ENCODE data around the gene CETN1. TPM values are rescaled to one million over a fixed set of nuclear protein-coding genes. Genes with fewer than 3 reads are reported as not detected.

CETN1 gene
- total and polyA plus RNA-seq, 4 experiments from 2014 or later, result not detected

- Mint-ChIP-seq H3K4me1 (no peaks in the 10 kb centered on the region), H3K27ac (no peak overlapping the region), H3K36me3 (no peaks in the 10 kb centered on the region), H3K9me3 (no peaks in the 10 kb centered on the region), H3K4me3 (no peak overlapping the region), H3K27me3 (peaks cover 3 to 9% of the 10 kb centered on the region in 2 donors)
- intact Hi-C loops (cut with micrococcal nuclease), result loop anchor here (10.0 kb wide), 1 partner anchor 350 kb away; the partner anchor contains the start of gene THOC1
- POLR2A ChIA-PET (ENCODE audit: partially characterized antibody), result no interaction called here
- H3K4me3 ChIP-seq (ENCODE audit: low read length in 2 of 2), result no peak overlapping the region
- H3K36me3 ChIP-seq (ENCODE audit: insufficient read depth, low read length), result no peaks in the 10 kb centered on the region
- no peaks in the 10 kb centered on the region for H3K4me1 ChIP-seq (ENCODE audit: insufficient read depth, low read length)
- no peak overlapping the region for H3K27ac ChIP-seq (ENCODE audit: low read depth, low read length)
- no peaks in the 10 kb centered on the region for H3K27me3 ChIP-seq (ENCODE audit: insufficient read depth, low read length)
- CTCF ChIA-PET (ENCODE audit: partially characterized antibody), result interaction anchor here (1.0 to 1.9 kb wide), 5 partner anchors 10 to 226 kb away, joined by 3 to 8 read pairs (median 5); no protein-coding TSS in a partner anchor
- no peak for DNase-seq
- no peaks in the 10 kb centered on the region for H3K9me3 ChIP-seq (ENCODE audit: control insufficient read depth in 1 of 2, low read length in 2 of 2)
Observed at GRCh38 chr18:615092-615521, 34.9 kb downstream of the CETN1 start.

GRCh38 chr18:615773-616172 lies 35.6 kb downstream of the CETN1 start:
- H3K4me3 ChIP-seq (ENCODE audit: low read length in 2 of 2), result no peak overlapping the region
- no peaks in the 10 kb centered on the region for H3K27me3 ChIP-seq (ENCODE audit: insufficient read depth, low read length)
- Mint-ChIP-seq H3K27ac (no peak overlapping the region), H3K27me3 (peaks cover 3 to 5% of the 10 kb centered on the region in 2 donors), H3K9me3 (no peaks in the 10 kb centered on the region), H3K4me1 (no peaks in the 10 kb centered on the region), H3K36me3 (no peaks in the 10 kb centered on the region), H3K4me3 (no peak overlapping the region)
- no peaks in the 10 kb centered on the region for H3K9me3 ChIP-seq (ENCODE audit: control insufficient read depth in 1 of 2, low read length in 2 of 2)
- ChIA-PET CTCF (ENCODE audit: partially characterized antibody) (interaction anchor here (0.5 to 1.9 kb wide), 4 partner anchors 9 to 223 kb away, joined by 3 to 7 read pairs (median 4); no protein-coding TSS in a partner anchor), POLR2A (ENCODE audit: partially characterized antibody) (no interaction called here)
- intact Hi-C loops (cut with micrococcal nuclease), result loop anchor here (10.0 kb wide), 1 partner anchor 351 kb away; the partner anchor contains the start of gene THOC1
- no peaks in the 10 kb centered on the region for H3K36me3 ChIP-seq (ENCODE audit: insufficient read depth, low read length)
- no peaks in the 10 kb centered on the region for H3K4me1 ChIP-seq (ENCODE audit: insufficient read depth, low read length)
- no peak overlapping the region for H3K27ac ChIP-seq (ENCODE audit: low read depth, low read length)
- DNase-seq, result no peak

DNA sequence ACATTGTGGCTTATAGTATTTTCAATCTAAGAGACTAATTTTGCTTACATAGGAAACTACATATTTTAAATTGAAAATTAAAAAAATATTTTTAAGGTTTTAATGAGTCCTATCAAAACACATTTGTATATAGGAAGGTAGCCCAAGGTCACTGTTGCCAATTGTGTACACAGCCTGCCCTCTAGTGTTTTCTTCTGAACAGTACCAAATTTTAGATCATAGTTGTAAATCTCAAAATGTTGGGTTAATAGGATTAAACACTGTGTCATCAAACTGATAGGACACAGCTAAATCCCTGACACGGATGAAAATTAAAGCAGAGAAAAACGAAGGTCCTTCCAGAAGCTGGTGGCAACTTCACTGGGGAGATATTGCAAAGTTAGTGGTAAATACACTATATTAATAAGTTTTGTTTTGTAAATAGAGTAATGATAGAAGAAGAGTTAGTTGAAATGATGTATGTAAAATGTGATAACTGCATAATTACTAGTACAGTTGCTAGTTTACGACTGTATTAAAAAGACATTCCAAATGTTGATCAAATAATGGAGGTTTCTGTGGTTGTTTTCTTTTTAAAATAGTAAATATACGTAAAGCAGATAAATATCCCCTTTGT lies 36.3 kb downstream of the CETN1 start:
- H3K27me3 ChIP-seq (ENCODE audit: insufficient read depth, low read length), result no peaks in the 10 kb centered on the region
- ChIA-PET POLR2A (ENCODE audit: partially characterized antibody) (no interaction called here), CTCF (ENCODE audit: partially characterized antibody) (interaction anchor here (0.5 to 1.9 kb wide), 2 partner anchors 8 to 163 kb away, joined by 3 to 7 read pairs; no protein-coding TSS in a partner anchor)
- no peak overlapping the region for H3K27ac ChIP-seq (ENCODE audit: low read depth, low read length)
- H3K36me3 ChIP-seq (ENCODE audit: insufficient read depth, low read length), result no peaks in the 10 kb centered on the region
- intact Hi-C loops (cut with micrococcal nuclease), result loop anchor here (10.0 kb wide), 1 partner anchor 352 kb away; the partner anchor contains the start of gene THOC1
- H3K27me3 Mint-ChIP-seq, result peaks cover 3 to 5% of the 10 kb centered on the region in 2 donors
- H3K36me3 Mint-ChIP-seq, result no peaks in the 10 kb centered on the region
- H3K4me3 ChIP-seq (ENCODE audit: low read length in 2 of 2), result no peak overlapping the region
- no peaks in the 10 kb centered on the region for H3K9me3 ChIP-seq (ENCODE audit: control insufficient read depth in 1 of 2, low read length in 2 of 2)
- H3K4me1 ChIP-seq (ENCODE audit: insufficient read depth, low read length), result no peaks in the 10 kb centered on the region
- peak in 4 of 5 donors; percentile 19 to 28 (median 25) for DNase-seq
- H3K27ac Mint-ChIP-seq, result no peak overlapping the region
- H3K4me3 Mint-ChIP-seq, result no peak overlapping the region
- no peaks in the 10 kb centered on the region for H3K9me3 Mint-ChIP-seq
- H3K4me1 Mint-ChIP-seq, result no peaks in the 10 kb centered on the region

DNA sequence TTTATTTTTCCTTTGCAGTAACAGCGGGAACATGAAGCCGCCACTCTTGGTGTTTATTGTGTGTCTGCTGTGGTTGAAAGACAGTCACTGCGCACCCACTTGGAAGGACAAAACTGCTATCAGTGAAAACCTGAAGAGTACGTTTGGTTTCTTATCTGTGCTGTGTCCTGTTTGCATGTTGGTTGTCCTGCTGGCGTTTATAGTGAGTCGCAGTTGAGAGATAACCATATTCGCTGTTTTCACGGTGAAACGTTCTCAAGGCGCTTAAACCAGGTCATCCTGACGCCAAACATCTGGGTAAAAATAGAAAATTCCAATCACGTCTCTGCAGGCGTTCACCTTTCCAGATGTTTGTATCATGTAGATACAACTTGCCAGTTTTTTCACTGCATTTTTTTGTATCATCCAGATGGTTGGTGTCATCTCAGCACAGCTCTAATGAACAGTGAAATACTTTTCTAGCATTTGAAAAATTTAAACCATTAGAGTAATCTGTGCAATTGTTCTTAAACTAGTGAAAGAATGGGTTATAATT lies 37.9 kb downstream of the CETN1 start:
- no peaks in the 10 kb centered on the region for H3K4me1 Mint-ChIP-seq
- Histone ChIP-seq H3K27me3 (ENCODE audit: insufficient read depth, low read length) (no peaks in the 10 kb centered on the region), H3K27ac (ENCODE audit: low read depth, low read length) (no peak overlapping the region), H3K36me3 (ENCODE audit: insufficient read depth, low read length) (no peaks in the 10 kb centered on the region), H3K4me1 (ENCODE audit: insufficient read depth, low read length) (no peaks in the 10 kb centered on the region), H3K4me3 (ENCODE audit: low read length in 2 of 2) (no peak overlapping the region), H3K9me3 (ENCODE audit: control insufficient read depth in 1 of 2, low read length in 2 of 2) (no peaks in the 10 kb centered on the region)
- DNase-seq, result no peak
- H3K27me3 Mint-ChIP-seq, result peaks cover 3 to 10% of the 10 kb centered on the region in 2 donors
- no peak overlapping the region for H3K4me3 Mint-ChIP-seq
- POLR2A ChIA-PET (ENCODE audit: partially characterized antibody), result no interaction called here
- no peaks in the 10 kb centered on the region for H3K36me3 Mint-ChIP-seq
- no peak overlapping the region for H3K27ac Mint-ChIP-seq
- CTCF ChIA-PET (ENCODE audit: partially characterized antibody), result interaction anchor here (1.7 to 1.8 kb wide), 2 partner anchors 9 to 221 kb away, joined by 3 to 8 read pairs; no protein-coding TSS in a partner anchor
- no peaks in the 10 kb centered on the region for H3K9me3 Mint-ChIP-seq
- intact Hi-C loops (cut with micrococcal nuclease), result loop anchor here (10.0 kb wide), 1 partner anchor 353 kb away; the partner anchor contains the start of gene THOC1

DNA sequence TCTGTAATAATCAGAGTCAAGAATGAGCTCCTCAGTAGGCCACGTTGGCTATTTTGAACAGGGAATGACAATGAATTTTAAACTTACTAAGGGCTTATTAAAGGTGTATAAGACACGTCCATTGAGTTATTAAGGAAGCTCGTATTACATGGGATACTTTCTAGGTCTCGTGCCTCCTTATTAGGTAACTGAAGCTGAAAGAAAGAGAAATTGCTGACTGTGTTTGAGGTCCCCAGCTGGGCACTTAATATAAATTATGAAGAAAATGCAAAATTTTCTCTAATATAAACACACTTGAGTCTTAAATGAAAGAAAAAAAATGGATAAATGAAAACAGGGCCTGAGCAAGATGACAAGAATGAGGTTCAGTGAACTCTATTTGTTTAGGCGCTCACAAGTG lies 38.4 kb downstream of the CETN1 start:
- no peak overlapping the region for H3K27ac ChIP-seq (ENCODE audit: low read depth, low read length)
- no peaks in the 10 kb centered on the region for H3K4me1 ChIP-seq (ENCODE audit: insufficient read depth, low read length)
- no peaks in the 10 kb centered on the region for H3K36me3 ChIP-seq (ENCODE audit: insufficient read depth, low read length)
- Mint-ChIP-seq H3K36me3 (no peaks in the 10 kb centered on the region), H3K4me1 (no peaks in the 10 kb centered on the region), H3K4me3 (no peak overlapping the region), H3K9me3 (no peaks in the 10 kb centered on the region), H3K27me3 (peaks cover 3 to 11% of the 10 kb centered on the region in 2 donors), H3K27ac (no peak overlapping the region)
- H3K4me3 ChIP-seq (ENCODE audit: low read length in 2 of 2), result no peak overlapping the region
- DNase-seq, result no peak
- H3K27me3 ChIP-seq (ENCODE audit: insufficient read depth, low read length), result no peaks in the 10 kb centered on the region
- intact Hi-C loops (cut with micrococcal nuclease), result loop anchor here (10.0 kb wide), 1 partner anchor 354 kb away; the partner anchor contains the start of gene THOC1
- POLR2A ChIA-PET (ENCODE audit: partially characterized antibody), result no interaction called here
- H3K9me3 ChIP-seq (ENCODE audit: control insufficient read depth in 1 of 2, low read length in 2 of 2), result no peaks in the 10 kb centered on the region
- CTCF ChIA-PET (ENCODE audit: partially characterized antibody), result interaction anchor here (1.7 to 1.8 kb wide), 2 partner anchors 8 to 221 kb away, joined by 3 to 8 read pairs; no protein-coding TSS in a partner anchor

DNA sequence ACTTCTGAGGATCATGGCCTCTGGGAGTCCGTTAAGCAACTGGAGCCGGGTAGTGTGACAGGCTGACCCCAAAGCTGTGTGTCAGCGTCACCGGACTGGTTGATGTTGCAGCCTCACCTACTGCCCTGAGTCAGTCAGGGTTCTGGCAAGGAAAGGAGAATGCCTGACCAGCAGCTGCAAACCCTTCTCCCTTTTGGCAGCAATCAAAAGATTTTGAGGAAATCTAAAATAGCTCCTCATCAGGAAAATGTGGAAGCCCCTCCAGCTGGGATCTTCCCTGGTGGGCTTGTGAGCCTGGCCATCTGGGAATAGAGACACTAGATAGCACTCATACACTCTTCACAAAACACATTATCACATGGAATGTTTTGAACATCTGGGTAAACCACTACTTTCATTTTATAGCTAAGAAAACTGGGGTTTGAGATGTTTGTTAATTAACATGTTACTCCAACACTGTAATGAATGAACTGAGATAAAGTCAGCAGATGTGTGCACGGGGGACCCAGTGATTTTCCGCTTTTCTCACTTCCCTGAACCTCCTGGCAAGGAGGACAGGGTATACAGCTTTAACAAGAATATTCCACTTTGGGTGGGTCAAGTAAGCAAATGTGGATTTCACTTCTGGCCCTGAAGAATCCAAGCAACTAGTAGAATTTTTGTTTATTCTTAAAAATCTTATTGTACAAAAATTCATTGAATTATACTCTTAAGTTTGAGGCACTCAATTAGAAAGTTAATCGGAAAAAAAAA lies 41.3 kb downstream of the CETN1 start:
- ChIA-PET CTCF (ENCODE audit: partially characterized antibody) (interaction anchor here (1.1 to 7.3 kb wide), 3 partner anchors 14 to 218 kb away, joined by 4 to 63 read pairs (median 4); no protein-coding TSS in a partner anchor), POLR2A (ENCODE audit: partially characterized antibody) (no interaction called here)
- H3K36me3 Mint-ChIP-seq, result no peaks in the 10 kb centered on the region
- no peak overlapping the region for H3K27ac Mint-ChIP-seq
- no peaks in the 10 kb centered on the region for H3K4me1 ChIP-seq (ENCODE audit: insufficient read depth, low read length)
- H3K27me3 ChIP-seq (ENCODE audit: insufficient read depth, low read length), result no peaks in the 10 kb centered on the region
- intact Hi-C loops (cut with micrococcal nuclease), result no loop called here
- H3K27ac ChIP-seq (ENCODE audit: low read depth, low read length), result no peak overlapping the region
- peaks cover 0 to 2% (median 0%) of the 10 kb centered on the region in 4 donors for H3K4me1 Mint-ChIP-seq
- no peak overlapping the region for H3K4me3 Mint-ChIP-seq
- DNase-seq, result no peak
- no peaks in the 10 kb centered on the region for H3K9me3 Mint-ChIP-seq
- no peaks in the 10 kb centered on the region for H3K36me3 ChIP-seq (ENCODE audit: insufficient read depth, low read length)
- no peaks in the 10 kb centered on the region for H3K9me3 ChIP-seq (ENCODE audit: control insufficient read depth in 1 of 2, low read length in 2 of 2)
- no peak overlapping the region for H3K4me3 ChIP-seq (ENCODE audit: low read length in 2 of 2)
- H3K27me3 Mint-ChIP-seq, result peaks cover 3 to 21% of the 10 kb centered on the region in 2 donors

DNA sequence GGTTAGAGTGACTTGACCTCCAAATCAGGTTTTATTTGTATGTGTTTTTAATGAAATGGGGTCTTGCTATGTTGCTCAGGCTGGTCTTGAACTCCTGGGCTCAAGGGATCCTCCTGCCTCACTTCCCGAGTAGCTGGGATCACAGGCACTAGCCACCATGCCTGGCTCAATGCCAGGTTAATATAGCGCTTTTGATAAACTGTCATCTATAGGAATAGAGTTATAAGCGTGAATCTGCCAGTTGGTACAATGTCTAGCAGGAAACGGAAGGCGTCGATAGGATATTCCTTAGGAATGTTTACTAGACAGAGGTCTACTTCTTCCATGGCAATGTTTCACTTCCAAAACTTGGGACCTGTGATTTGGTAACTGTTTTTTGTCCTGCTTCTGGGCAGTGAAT lies 42.1 kb downstream of the CETN1 start:
- no peak overlapping the region for H3K4me3 ChIP-seq (ENCODE audit: low read length in 2 of 2)
- intact Hi-C loops (cut with micrococcal nuclease), result no loop called here
- no peaks in the 10 kb centered on the region for H3K9me3 ChIP-seq (ENCODE audit: control insufficient read depth in 1 of 2, low read length in 2 of 2)
- no peak overlapping the region for H3K27ac ChIP-seq (ENCODE audit: low read depth, low read length)
- peaks cover 0 to 2% (median 0%) of the 10 kb centered on the region in 4 donors for H3K4me1 Mint-ChIP-seq
- no peaks in the 10 kb centered on the region for H3K4me1 ChIP-seq (ENCODE audit: insufficient read depth, low read length)
- DNase-seq, result no peak
- H3K27me3 Mint-ChIP-seq, result peaks cover 3 to 24% of the 10 kb centered on the region in 2 donors
- no peaks in the 10 kb centered on the region for H3K9me3 Mint-ChIP-seq
- ChIA-PET POLR2A (ENCODE audit: partially characterized antibody) (no interaction called here), CTCF (ENCODE audit: partially characterized antibody) (interaction anchor here (4.3 to 7.3 kb wide), 2 partner anchors 208 to 217 kb away, joined by 38 to 63 read pairs; no protein-coding TSS in a partner anchor)
- H3K36me3 Mint-ChIP-seq, result no peaks in the 10 kb centered on the region
- no peak overlapping the region for H3K4me3 Mint-ChIP-seq
- H3K27me3 ChIP-seq (ENCODE audit: insufficient read depth, low read length), result no peaks in the 10 kb centered on the region
- H3K27ac Mint-ChIP-seq, result no peak overlapping the region
- no peaks in the 10 kb centered on the region for H3K36me3 ChIP-seq (ENCODE audit: insufficient read depth, low read length)
